HEK293 (cell line): ENCODE measurements around the gene GEMIN7.

Experiments
- CTCF ChIA-PET: fragments of 350-600 bp; formaldehyde crosslinking; extraction: SDS; loops from one replicate; lab custom pipeline; 2021; ENCODE audit warnings: antibody characterized with exemption; lab: Yijun Ruan, JAX
- POLR2A ChIA-PET: fragments of 300-600 bp; formaldehyde crosslinking; extraction: SDS; loops from one replicate; lab custom pipeline; 2020; ENCODE audit warnings: antibody characterized with exemption, inconsistent platforms; lab: Yijun Ruan, JAX
- H3K27ac ChIP-seq: fragments of 200-500 bp; sonication (Bioruptor generic); 2 replicates; pipeline ENCODE4 v1.5.1; 2014; ENCODE audit warnings: low read depth, low read length, control low read depth, inconsistent platforms; ENCODE audit errors: extremely low read depth
- H3K36me3 ChIP-seq, 2 experiments: fragments of 200-500 bp in 1 of 2; sonication (Bioruptor generic) in 1 of 2; 1 replicate in 1 of 2; 2 replicates in 1 of 2; pipeline ENCODE4 v1.5.1; 2014 to 2017; ENCODE audit warnings: inconsistent platforms in 2 of 2, low read length in 2 of 2; ENCODE audit not compliant: control insufficient read depth in 2 of 2, insufficient read depth in 1 of 2
- H3K4me1 ChIP-seq: fragments of 200-500 bp; sonication (Bioruptor generic); 2 replicates; pipeline ENCODE4 v1.5.1; 2014; ENCODE audit warnings: mild to moderate bottlenecking, low read length, inconsistent platforms; ENCODE audit not compliant: control insufficient read depth, insufficient read depth
- H3K4me3 ChIP-seq: 2 replicates; pipeline ENCODE4 v1.5.1; 2011; ENCODE audit warnings: low read depth, mild to moderate bottlenecking, control low read depth, low read length, moderate library complexity
- H3K9me3 ChIP-seq: fragments of 200-500 bp; sonication (Bioruptor generic); 2 replicates; pipeline ENCODE4 v1.5.1; 2014; ENCODE audit warnings: low read depth, low read length, inconsistent platforms; ENCODE audit not compliant: control insufficient read depth, insufficient read depth
- ATF2 ChIP-seq: fragments of 450-650 bp; formaldehyde crosslinking; IDR thresholded peaks from 2 replicates; pipeline ENCODE4 v1.5.1; 2016; ENCODE audit warnings: missing biosample characterization, missing genetic modification characterization, low read depth
- BCL6B ChIP-seq: fragments of 450-650 bp; formaldehyde crosslinking; IDR thresholded peaks from 2 replicates; pipeline ENCODE4 v1.5.1; 2017; ENCODE audit warnings: missing biosample characterization, missing genetic modification characterization
- KLF1 ChIP-seq: fragments of 450-650 bp; formaldehyde crosslinking; IDR thresholded peaks from 2 replicates; pipeline ENCODE4 v1.5.1; 2016; ENCODE audit warnings: missing biosample characterization, missing genetic modification characterization
- KLF16 ChIP-seq: fragments of 450-650 bp; formaldehyde crosslinking; IDR thresholded peaks from 2 replicates; pipeline ENCODE4 v1.5.1; 2017; ENCODE audit warnings: missing biosample characterization, missing genetic modification characterization
- PRDM10 ChIP-seq: fragments of 450-650 bp; formaldehyde crosslinking; IDR thresholded peaks from 2 replicates; pipeline ENCODE4 v1.5.1; 2016; ENCODE audit warnings: missing biosample characterization, missing genetic modification characterization
- SCRT1 ChIP-seq: fragments of 450-650 bp; formaldehyde crosslinking; IDR thresholded peaks from 2 replicates; pipeline ENCODE4 v1.5.1; 2016; ENCODE audit warnings: missing biosample characterization, missing genetic modification characterization, borderline replicate concordance
- YY2 ChIP-seq: fragments of 450-650 bp; formaldehyde crosslinking; IDR thresholded peaks from 2 replicates; pipeline ENCODE4 v1.5.1; 2016; ENCODE audit warnings: missing biosample characterization, missing genetic modification characterization
- ZBTB17 ChIP-seq: fragments of 450-650 bp; formaldehyde crosslinking; IDR thresholded peaks from 2 replicates; pipeline ENCODE4 v1.5.1; 2016; ENCODE audit warnings: missing biosample characterization, missing genetic modification characterization
- ZBTB20 ChIP-seq: fragments of 450-650 bp; formaldehyde crosslinking; IDR thresholded peaks from 2 replicates; pipeline ENCODE4 v1.5.1; 2016; ENCODE audit warnings: missing biosample characterization, missing genetic modification characterization
- ZNF10 ChIP-seq: fragments of 450-650 bp; formaldehyde crosslinking; IDR thresholded peaks from 2 replicates; pipeline ENCODE4 v1.5.1; 2017; ENCODE audit warnings: missing biosample characterization, missing genetic modification characterization
- ZNF184 ChIP-seq: fragments of 450-650 bp; IDR thresholded peaks from 2 replicates; pipeline ENCODE4 v1.5.1; 2018; ENCODE audit warnings: missing biosample characterization, mild to moderate bottlenecking, missing genetic modification characterization
- ZNF335 ChIP-seq: fragments of 450-650 bp; formaldehyde crosslinking; conservative IDR thresholded peaks from 2 replicates; pipeline ENCODE4 v1.5.1; 2016; ENCODE audit warnings: missing biosample characterization, missing genetic modification characterization
- ZNF391 ChIP-seq: fragments of 450-650 bp; formaldehyde crosslinking; IDR thresholded peaks from 2 replicates; pipeline ENCODE4 v1.5.1; 2016; ENCODE audit warnings: low read depth, missing biosample characterization, missing genetic modification characterization, borderline replicate concordance
- ZNF416 ChIP-seq: fragments of 450-650 bp; formaldehyde crosslinking; IDR thresholded peaks from 2 replicates; pipeline ENCODE4 v1.5.1; 2016; ENCODE audit warnings: missing biosample characterization, missing genetic modification characterization
- ZNF610 ChIP-seq: fragments of 450-650 bp; formaldehyde crosslinking; IDR thresholded peaks from 2 replicates; pipeline ENCODE4 v1.5.1; 2016; ENCODE audit warnings: missing biosample characterization, missing genetic modification characterization, borderline replicate concordance
- ZNF629 ChIP-seq: fragments of 450-650 bp; formaldehyde crosslinking; IDR thresholded peaks from 2 replicates; pipeline ENCODE4 v1.5.1; 2017; ENCODE audit warnings: missing biosample characterization, missing genetic modification characterization
- ZNF645 ChIP-seq: fragments of 450-650 bp; formaldehyde crosslinking; IDR thresholded peaks from 2 replicates; pipeline ENCODE4; 2016; ENCODE audit warnings: missing biosample characterization, missing genetic modification characterization
- ZNF660 ChIP-seq: fragments of 450-650 bp; IDR thresholded peaks from 2 replicates; pipeline ENCODE4 v1.5.1; 2018; ENCODE audit warnings: missing biosample characterization, mild to moderate bottlenecking, missing genetic modification characterization
- ZNF768 ChIP-seq: fragments of 450-650 bp; formaldehyde crosslinking; IDR thresholded peaks from 2 replicates; pipeline ENCODE4 v1.5.1; 2018; ENCODE audit warnings: missing biosample characterization, mild to moderate bottlenecking, missing genetic modification characterization
- ZNF791 ChIP-seq: fragments of 450-650 bp; formaldehyde crosslinking; IDR thresholded peaks from 2 replicates; pipeline ENCODE4 v1.5.1; 2016; ENCODE audit warnings: missing biosample characterization, missing genetic modification characterization

The GEMIN7 gene

GRCh38 chr19:45076851-45077730 is 2.0 kb upstream of the GEMIN7 start:
- ChIA-PET CTCF (interaction anchor here (0.6 to 1.9 kb wide), 4 partner anchors 18 to 400 kb away, joined by 3 to 6 read pairs (median 3); no protein-coding TSS in a partner anchor), POLR2A (interaction anchor here (0.9 to 1.2 kb wide), 4 partner anchors 13 to 27 kb away, joined by 3 to 11 read pairs (median 6); partner anchors contain the start of gene PPP1R37)
- H3K4me3 ChIP-seq: no peak overlapping the region
- TF ChIP-seq ZNF391 (tag by site-specific recombination): no peak
- no peak for TF ChIP-seq ZNF660 (tag by site-specific recombination)
- TF ChIP-seq ZNF184: no peak
- TF ChIP-seq PRDM10 (tag by site-specific recombination): peak; percentile 44; the same call in 1 of the 2 replicates
- TF ChIP-seq SCRT1: no peak
- no peak for TF ChIP-seq YY2 (tag by site-specific recombination)
- peak; percentile 81 for TF ChIP-seq KLF1 (tag by site-specific recombination)
- TF ChIP-seq ZNF645 (tag by site-specific recombination): no peak
- no peak for TF ChIP-seq BCL6B (tag by site-specific recombination)
- TF ChIP-seq ATF2 (tag by site-specific recombination): no peak
- peak; percentile 24 for TF ChIP-seq ZNF335 (tag by site-specific recombination)
- TF ChIP-seq ZNF416 (tag by site-specific recombination): no peak
- 0 out of 2 replicates have a peak, but pooled peaks have one; percentile 40 for TF ChIP-seq ZNF10 (tag by site-specific recombination)
- TF ChIP-seq ZNF768 (tag by site-specific recombination): no peak
- no peak for TF ChIP-seq ZNF629 (tag by site-specific recombination)
- no peak for TF ChIP-seq ZNF610
- peak; percentile 68; the same call in 1 of the 2 replicates for TF ChIP-seq ZBTB17 (tag by site-specific recombination)
- no peak for TF ChIP-seq KLF16 (tag by site-specific recombination)
- no peak for TF ChIP-seq ZBTB20 (tag by site-specific recombination)
- TF ChIP-seq ZNF791 (tag by site-specific recombination): no peak
- peaks cover 16 to 21% of the 10 kb centered on the region in 2 experiments; a peak in 2 of 3 replicates for H3K36me3 ChIP-seq
- peak overlapping the region; percentile 53 for H3K27ac ChIP-seq
- H3K4me1 ChIP-seq: peaks cover 18% of the 10 kb centered on the region
- H3K9me3 ChIP-seq: no peaks in the 10 kb centered on the region
